Fibroblast of lung (primary cell): ENCODE data around the gene ABO.
"Not testable (repeated sequence)": the region's sequence is repeated elsewhere in the genome, so short reads cannot be mapped to it uniquely, and the experiment has no call there.

ENCODE experiments used
- CTCF ChIP-seq, 2 donors: IDR thresholded peaks in 1 of 2; conservative IDR thresholded peaks in 1 of 2; 1 replicate in 1 of 2; 2 replicates in 1 of 2; pipeline ENCODE4 v1.5.1; 2011 to 2012; ENCODE audit warnings: low read length in 2 of 2, control low read depth in 1 of 2, inconsistent platforms in 1 of 2, low read depth in 1 of 2, mild to moderate bottlenecking in 1 of 2
- EZH2 ChIP-seq: IDR thresholded peaks from 2 replicates; pipeline ENCODE4 v1.5.1; 2012; ENCODE audit warnings: low read length, control low read depth, mild to moderate bottlenecking; ENCODE audit errors: missing control alignments

GRCh38 chr9:133231934-133232568, 43.0 kb downstream of the ABO start:
- not testable (repeated sequence) for TF ChIP-seq CTCF (conservative IDR thresholded peaks at IDR 0.05 in 1 of 2, IDR thresholded peaks at IDR 0.05 in 1 of 2; ENCODE audit: low read depth in 1 of 2, low read length in 2 of 2); EZH2
